Measurements from ENCODE around the gene ITCH. TPM values are rescaled to one million over a fixed set of nuclear protein-coding genes. Genes with fewer than 3 reads are reported as not detected.

Gene ITCH
- total and polyA plus RNA-seq, 2 of the 8 experiments (the other 6 are each of a cell fraction or from before 2014, with no cell fraction given), result 3.9 to 45.2 TPM

DNA sequence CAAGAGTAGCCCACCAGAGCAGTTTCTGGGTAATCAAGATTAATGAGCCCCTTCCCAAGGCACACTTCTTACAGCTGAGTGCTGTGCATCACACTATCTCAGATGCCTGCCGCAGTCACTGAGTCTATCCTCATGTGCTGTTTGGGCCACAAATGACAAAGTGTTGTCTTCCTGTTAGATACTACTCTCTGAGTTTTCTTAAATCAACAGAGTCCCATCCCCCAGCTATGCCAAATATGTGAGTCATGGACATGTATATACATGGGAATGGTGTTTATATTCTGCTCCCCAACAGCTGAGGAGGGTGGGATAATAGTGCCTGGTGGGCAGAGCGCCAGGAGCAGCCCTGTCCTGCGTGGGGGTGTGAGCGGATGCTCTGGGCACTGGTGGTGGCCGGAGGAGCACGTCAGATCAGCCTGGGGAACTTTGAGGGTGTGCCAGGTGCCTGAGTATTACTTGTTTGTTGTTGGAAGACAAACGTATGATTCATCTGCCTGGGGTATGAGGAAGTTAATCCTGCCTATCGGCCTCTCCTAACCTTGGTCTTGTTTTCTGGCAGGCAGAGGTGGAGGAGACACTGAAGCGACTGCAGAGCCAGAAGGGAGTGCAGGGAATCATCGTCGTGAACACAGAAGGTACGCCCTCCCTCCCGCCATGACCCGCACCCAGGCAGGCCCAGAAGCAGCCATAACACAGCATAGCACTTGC is 162.8 kb downstream of the ITCH start:
- no peak overlapping the region for H4K8ac ChIP-seq (ENCODE audit: extremely low read depth, insufficient read depth, low read length)
- DNase-seq (ENCODE audit: low read depth in 1 of 2, low spot score in 2 of 2) (no peak), FAIRE-seq (no peak)
- CTCF ChIA-PET (ENCODE audit: partially characterized antibody), result interaction anchor here (0.7 to 5.9 kb wide), 5 partner anchors 8 to 213 kb away, joined by 3 to 50 read pairs (median 4); no protein-coding TSS in a partner anchor
- peaks cover 14% of the 10 kb centered on the region for H3K79me1 ChIP-seq (ENCODE audit: low read depth, low read length)
- H3K4me2 ChIP-seq (ENCODE audit: insufficient read depth in 1 of 2, low read depth in 2 of 2, low read length in 2 of 2), result no peak overlapping the region
- 91% methylated on average over 14 of the region's 14 CpGs; no CpG with 5 or more reads in 1 of the 2 experiments for WGBS, 2 experiments (ENCODE audit: extremely low coverage in 1 of 2, insufficient coverage in 1 of 2, insufficient read length in 1 of 2, insufficient replicate concordance in 2 of 2, low coverage in 1 of 2, low lambda C conversion rate in 2 of 2, missing lambda C conversion rate in 1 of 2)
- no peak overlapping the region for H2AK5ac ChIP-seq (ENCODE audit: low read depth, low read length)
- H2BK5ac ChIP-seq (ENCODE audit: low read depth, low read length), result no peak overlapping the region
- no peaks in the 10 kb centered on the region for H3K27me3 ChIP-seq (replicated peaks in 1 of 4; ENCODE audit: control insufficient read depth in 3 of 4, extremely low read depth in 1 of 4, insufficient read depth in 3 of 4, low read length in 3 of 4)
- no peak overlapping the region for H2BK15ac ChIP-seq (ENCODE audit: low read length)
- H4K20me1 ChIP-seq (replicated peaks in 1 of 2; ENCODE audit: control insufficient read depth in 1 of 2, insufficient read depth in 2 of 2, low read length in 2 of 2), result peaks cover 17 to 24% of the 10 kb centered on the region in 2 experiments
- no peak overlapping the region for H3K14ac ChIP-seq (ENCODE audit: insufficient read length)
- no peaks in the 10 kb centered on the region for H3K9me3 ChIP-seq (ENCODE audit: insufficient read depth in 2 of 2, low read depth in 1 of 2, low read length in 1 of 2)
- no peak overlapping the region for H3K27ac ChIP-seq (ENCODE audit: low read depth, low read length)
- H3K18ac ChIP-seq (ENCODE audit: extremely low read depth, low read length), result no peak overlapping the region
- no peak overlapping the region for H2BK12ac ChIP-seq (ENCODE audit: low read depth, low read length)
- H3K9ac ChIP-seq (replicated peaks in 1 of 4; ENCODE audit: extremely low read depth in 1 of 4, low read depth in 3 of 4, low read length in 3 of 4), result no peak overlapping the region
- H2BK120ac ChIP-seq (replicated peaks; ENCODE audit: low read depth, low read length), result no peak overlapping the region
- H3K4me1 ChIP-seq (replicated peaks in 1 of 4; ENCODE audit: control insufficient read depth in 3 of 4, insufficient read depth in 4 of 4, low read length in 3 of 4), result peaks cover 0 to 4% (median 3%) of the 10 kb centered on the region in 4 experiments; a peak in 3 of 7 replicates
- H3K79me2 ChIP-seq (ENCODE audit: control insufficient read depth in 1 of 2, insufficient read depth in 2 of 2, low read length in 2 of 2), result peaks cover 0 to 50% of the 10 kb centered on the region in 2 experiments; a peak in 3 of 4 replicates
- no peak overlapping the region for H2BK20ac ChIP-seq (ENCODE audit: low read length)
- TF ChIP-seq KDM5A (IDR thresholded peaks at IDR 0.05; ENCODE audit: low read length), result no peak
- TF ChIP-seq ASH2L (IDR thresholded peaks at IDR 0.05; ENCODE audit: low read length), result no peak
- no peak for TF ChIP-seq TCF12 (IDR thresholded peaks at IDR 0.05; ENCODE audit: low read depth, low read length)
- TF ChIP-seq CHD2 (IDR thresholded peaks at IDR 0.05; ENCODE audit: low read length), result no peak
- TF ChIP-seq SIRT6 (IDR thresholded peaks at IDR 0.05; ENCODE audit: low read length), result no peak
- TF ChIP-seq GTF2F1 (IDR thresholded peaks at IDR 0.05; ENCODE audit: borderline replicate concordance, low read depth, low read length), result no peak
- no peak for TF ChIP-seq RBBP5 (IDR thresholded peaks at IDR 0.05; ENCODE audit: borderline replicate concordance, low read depth, low read length)
- TF ChIP-seq TAF1 (IDR thresholded peaks at IDR 0.05; ENCODE audit: low read depth, low read length), result no peak
- no peak overlapping the region for H3K4me3 ChIP-seq (ENCODE audit: extremely low read depth in 1 of 4, insufficient read depth in 2 of 4, low read depth in 3 of 4, low read length in 4 of 4)
- no peak overlapping the region for H4K91ac ChIP-seq (replicated peaks; ENCODE audit: insufficient read length, low read length)
- H3K56ac ChIP-seq (replicated peaks; ENCODE audit: insufficient read length, low read depth, low read length), result no peak overlapping the region
- H4K5ac ChIP-seq (ENCODE audit: insufficient read length, low read depth, low read length), result no peak overlapping the region
- POLR2A ChIA-PET (ENCODE audit: partially characterized antibody), result interaction anchor here (1.4 to 1.5 kb wide), 2 partner anchors 9 to 223 kb away, joined by 4 read pairs; partner anchors contain the start of gene AHCY
- no peak overlapping the region for H2AFZ ChIP-seq (ENCODE audit: low read length)
- no peak overlapping the region for H3K4ac ChIP-seq (replicated peaks; ENCODE audit: insufficient read length, low read depth, low read length)
- no peaks in the 10 kb centered on the region for H3K23me2 ChIP-seq (ENCODE audit: low read depth, low read length)
- no peak overlapping the region for H3K23ac ChIP-seq (ENCODE audit: insufficient read length)
- peaks cover 8 to 33% (median 20%) of the 10 kb centered on the region in 4 experiments for H3K36me3 ChIP-seq (ENCODE audit: control insufficient read depth in 2 of 4, insufficient read depth in 4 of 4, low read length in 3 of 4)
